Measurements from ENCODE around the gene PLN. TPM values are rescaled to one million over a fixed set of nuclear protein-coding genes. Genes with fewer than 3 reads are reported as not detected.

The PLN gene
- total RNA-seq: not detected in 2 replicates

GRCh38 chr6:118548136-118548535 lies at the start of gene PLN:
Gene PLN (plus strand): TSS chr6:118548296. CDS start chr6:118558922, 10,626 bp downstream.

Other genes starting within 250 kb of the PLN start
- gene CEP85L, start 103.3 kb downstream of the PLN start, total RNA-seq: 10.3 and 13.7 TPM in 2 replicates

Data from subcutaneous preadipocyte (primary cell).